ENCODE results near the gene MRFAP1. TPM values are rescaled to one million over a fixed set of nuclear protein-coding genes. Genes with fewer than 3 reads are reported as not detected.
A peak's percentile ranks its signal among the peaks of the same experiment; 100 is the strongest.

The MRFAP1 gene
- polyA plus RNA-seq, 3 donors from 2014 or later: 143 to 174 (median 161) TPM

DNA sequence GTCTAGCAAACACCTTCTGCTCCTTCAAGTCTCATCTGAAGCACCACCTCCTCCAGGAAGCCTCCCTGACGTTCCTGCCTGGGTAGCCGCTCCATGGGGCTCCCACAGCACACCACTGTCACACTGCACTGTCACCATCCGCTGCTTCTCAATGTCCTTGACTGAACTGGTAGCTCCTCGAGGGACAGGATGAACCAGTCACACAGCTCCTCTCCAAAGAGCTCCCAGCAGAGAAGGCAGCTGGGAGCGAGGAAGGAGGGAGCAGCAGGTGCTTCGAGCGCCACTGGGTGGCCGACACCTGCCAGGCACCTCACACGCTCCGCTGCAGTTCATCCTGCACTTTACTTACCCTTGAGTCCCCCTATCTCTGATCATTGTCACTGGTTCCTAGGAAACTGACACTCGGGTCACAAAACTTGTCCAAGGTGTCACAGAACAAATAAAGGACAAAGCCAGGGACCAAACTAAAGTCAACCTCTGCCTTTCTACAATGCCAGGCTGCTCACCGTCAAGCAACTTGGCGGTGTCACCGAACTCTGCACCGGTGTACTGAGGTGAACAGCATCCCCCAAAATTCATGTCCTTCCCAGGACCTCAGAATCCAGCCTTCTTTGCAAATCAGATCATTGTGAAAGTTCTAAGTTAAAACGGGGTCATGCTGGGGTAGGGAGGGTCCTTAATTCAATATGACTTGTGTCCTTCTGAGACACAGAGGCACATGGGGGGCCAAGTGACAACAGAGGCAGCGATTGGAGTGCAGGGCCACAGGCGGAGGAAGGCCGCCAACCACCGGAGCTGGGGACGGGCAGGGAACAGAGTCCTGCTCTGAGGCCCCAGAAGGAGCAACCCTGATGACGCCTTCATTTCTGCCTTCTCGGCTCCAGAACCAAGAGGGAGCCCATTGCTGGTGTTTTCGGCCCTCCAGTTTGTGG lies 47.7 kb downstream of the MRFAP1 start:
- DNase-seq: no peak
- Mint-ChIP-seq H3K4me1 (peaks cover 76 to 77% of the 10 kb centered on the region in 2 donors), H3K27ac (peak overlapping the region; percentile 97 to 100 (median 99)), H3K4me3 (peak overlapping the region; percentile 92 to 98 (median 97)), H3K27me3 (ENCODE audit: low read depth in 3 of 3) (peaks cover 3 to 17% (median 9%) of the 10 kb centered on the region in 3 donors), H3K36me3 (peaks cover 0 to 14% (median 4%) of the 10 kb centered on the region in 3 donors), H3K9me3 (no peaks in the 10 kb centered on the region)

DNA sequence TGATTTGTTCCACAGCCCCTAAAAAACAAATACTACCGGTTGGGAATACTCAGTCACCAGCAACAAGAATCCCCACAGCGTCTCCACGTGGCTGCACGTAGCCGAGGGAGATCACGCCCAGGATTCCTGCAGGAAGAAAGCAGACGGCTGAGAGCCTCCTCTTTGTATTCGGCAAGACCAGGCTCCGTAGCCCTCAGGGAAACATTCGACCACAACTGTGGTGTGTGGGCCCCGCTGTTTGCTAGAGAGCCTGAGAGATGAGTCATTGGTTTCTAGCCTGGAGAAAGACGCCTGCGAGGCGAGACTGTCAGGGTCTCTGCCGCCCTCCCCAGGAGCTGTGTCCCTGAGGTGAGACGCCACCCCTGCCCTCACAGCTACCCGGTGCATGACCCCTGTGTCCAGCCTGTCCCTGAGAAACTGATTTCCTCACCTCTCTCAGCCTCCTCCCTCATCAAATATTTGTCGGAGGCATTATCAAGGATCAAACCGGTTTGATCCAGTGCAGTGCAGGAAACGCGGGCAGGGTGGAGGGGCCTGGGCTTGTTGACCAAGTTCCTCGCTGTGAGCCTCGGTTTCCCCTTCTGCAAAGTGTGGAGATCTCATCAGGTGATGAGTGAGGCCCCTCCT lies 48.5 kb downstream of the MRFAP1 start:
- Mint-ChIP-seq H3K36me3 (peaks cover 0 to 14% (median 4%) of the 10 kb centered on the region in 3 donors), H3K27me3 (ENCODE audit: low read depth in 3 of 3) (peaks cover 3 to 17% (median 9%) of the 10 kb centered on the region in 3 donors), H3K27ac (peak overlapping the region; percentile 97 to 100 (median 99)), H3K4me3 (peak overlapping the region; percentile 92 to 98 (median 97)), H3K4me1 (peaks cover 84 to 85% of the 10 kb centered on the region in 2 donors), H3K9me3 (no peaks in the 10 kb centered on the region)
- peak; percentile 81 to 84 (median 82) for DNase-seq

DNA sequence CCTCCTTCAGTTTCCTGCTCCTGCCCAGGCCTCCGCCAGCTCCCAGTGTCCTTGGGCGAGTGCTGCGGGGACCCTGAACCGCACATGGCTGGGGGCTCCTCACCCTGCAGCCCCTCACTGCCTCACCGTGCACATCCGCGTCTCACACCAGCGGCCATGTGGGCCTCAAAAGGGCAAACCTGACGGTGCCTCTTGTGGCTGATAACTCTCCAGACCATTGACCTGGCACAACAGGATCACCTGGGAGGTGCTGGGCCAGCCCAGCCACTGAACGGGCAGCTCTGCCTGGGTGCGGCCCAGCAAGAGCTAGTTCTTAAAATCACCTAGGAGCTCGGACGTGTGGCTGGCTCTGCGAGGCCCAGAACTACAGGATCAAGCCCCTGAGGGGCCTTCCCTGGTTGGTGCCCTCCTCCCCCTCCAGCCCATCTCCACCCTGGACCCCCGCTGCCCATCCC lies 49.0 kb downstream of the MRFAP1 start:
- Mint-ChIP-seq H3K4me3 (peak overlapping the region; percentile 92 to 98 (median 97)), H3K27me3 (ENCODE audit: low read depth in 3 of 3) (peaks cover 3 to 17% (median 9%) of the 10 kb centered on the region in 3 donors), H3K36me3 (peaks cover 0 to 14% (median 4%) of the 10 kb centered on the region in 3 donors), H3K27ac (peak overlapping the region; percentile 97 to 100 (median 99)), H3K9me3 (no peaks in the 10 kb centered on the region), H3K4me1 (peaks cover 89 to 90% of the 10 kb centered on the region in 2 donors)
- DNase-seq: no peak

Other genes with a start within 250 kb of the MRFAP1 start
- gene PPP2R2C, start 168.1 kb upstream of the MRFAP1 start, polyA plus RNA-seq: not detected
- gene MAN2B2, start 65.5 kb upstream of the MRFAP1 start, polyA plus RNA-seq: 10 to 100 TPM; 12.9 to 34.9 (median 15.3) TPM
- gene S100P, start 53.2 kb downstream of the MRFAP1 start, polyA plus RNA-seq: 1 to 10 TPM in 1 of 3 donors, not detected in 2; 1.5 TPM
- gene MRFAP1L1, start 69.2 kb downstream of the MRFAP1 start, polyA plus RNA-seq: 100 to 1,000 TPM in 2 of 3 donors, 10 to 100 TPM in 1; 81.3 to 159 (median 139) TPM
- 10 to 100 TPM; 53.5 to 65.8 (median 54.2) TPM for gene BLOC1S4, start 75.5 kb downstream of the MRFAP1 start, polyA plus RNA-seq
- gene KIAA0232, start 142.0 kb downstream of the MRFAP1 start, polyA plus RNA-seq: 10 to 100 TPM in 1 of 3 donors, 1 to 10 TPM in 2; 3.7 to 21.6 (median 5.9) TPM